Measurements from ENCODE around the gene CEP44.

DNA sequence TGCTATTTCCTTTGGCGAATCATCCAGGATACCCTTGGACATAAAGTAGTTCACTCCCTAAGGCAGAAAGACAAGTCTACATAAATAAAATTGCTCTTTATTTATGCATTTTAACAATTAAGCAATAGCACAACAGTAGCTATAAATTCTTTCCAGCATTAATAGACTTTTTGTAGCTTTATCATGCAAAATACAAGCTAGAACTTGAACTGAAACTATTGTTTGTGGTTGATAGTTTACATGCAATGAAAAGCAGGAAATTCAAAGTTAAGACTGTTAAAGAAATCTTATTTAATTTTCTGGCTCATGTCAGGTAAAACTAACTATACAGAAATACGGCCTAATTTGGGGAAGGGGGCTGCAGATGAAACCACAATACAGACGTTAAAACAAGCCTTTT is 42.5 kb upstream of the CEP44 start:
- TF ChIP-seq CTCF (IDR thresholded peaks at IDR 0.05; ENCODE audit: low read depth, low read length) (no peak), MYC (IDR thresholded peaks at IDR 0.05; ENCODE audit: low read depth, low read length) (no peak), POLR2A (IDR thresholded peaks at IDR 0.05; ENCODE audit: extremely low read depth, insufficient read length) (no peak), MAX (IDR thresholded peaks at IDR 0.05; ENCODE audit: low read depth, low read length) (no peak)

All from NB4 (cell line).